Measurements from ENCODE around the gene TIMM44.
A peak's percentile ranks its signal among the peaks of the same experiment; 100 is the strongest.

The TIMM44 gene

GRCh38 chr19:7955696-7956095 lies 12.2 kb upstream of the TIMM44 start (continued):
- TF ChIP-seq OSR1 (CRISPR knock-in tag; IDR thresholded peaks at IDR 0.05) (no peak), BACH2 (CRISPR knock-in tag; IDR thresholded peaks at IDR 0.05; ENCODE audit: borderline replicate concordance) (no peak), ZNF565 (CRISPR knock-in tag; conservative IDR thresholded peaks at IDR 0.05; ENCODE audit: low read depth) (no peak)

DNA sequence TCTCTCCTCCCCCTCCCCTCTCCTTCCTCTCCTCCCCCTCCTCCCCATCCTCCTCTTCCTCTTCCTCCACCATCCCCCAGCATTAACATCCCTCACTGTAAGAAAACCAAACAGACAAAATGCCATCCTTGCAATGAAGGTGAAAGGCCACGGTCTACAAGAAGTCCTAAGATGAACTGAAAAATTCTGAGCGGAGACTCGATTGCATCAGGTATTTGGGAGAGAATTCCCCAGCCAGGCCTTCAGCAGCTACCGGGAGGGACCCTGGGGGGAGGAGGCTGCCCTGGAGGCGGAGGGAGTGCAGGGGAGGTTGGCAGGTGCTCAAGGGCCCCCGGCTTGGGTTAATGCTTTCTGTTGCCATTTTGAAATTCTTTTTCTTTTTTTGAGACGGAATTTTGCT lies 10.1 kb upstream of the TIMM44 start:
- TF ChIP-seq PPARA (CRISPR knock-in tag; IDR thresholded peaks at IDR 0.05; ENCODE audit: borderline replicate concordance): no peak
- no peak for TF ChIP-seq POU6F1 (CRISPR knock-in tag; IDR thresholded peaks at IDR 0.05; ENCODE audit: borderline replicate concordance, low read depth)
- TF ChIP-seq SNAI2 (CRISPR knock-in tag; IDR thresholded peaks at IDR 0.05): no peak
- TF ChIP-seq ZNF8 (CRISPR knock-in tag; IDR thresholded peaks at IDR 0.05): no peak
- TF ChIP-seq, protein P1, sequence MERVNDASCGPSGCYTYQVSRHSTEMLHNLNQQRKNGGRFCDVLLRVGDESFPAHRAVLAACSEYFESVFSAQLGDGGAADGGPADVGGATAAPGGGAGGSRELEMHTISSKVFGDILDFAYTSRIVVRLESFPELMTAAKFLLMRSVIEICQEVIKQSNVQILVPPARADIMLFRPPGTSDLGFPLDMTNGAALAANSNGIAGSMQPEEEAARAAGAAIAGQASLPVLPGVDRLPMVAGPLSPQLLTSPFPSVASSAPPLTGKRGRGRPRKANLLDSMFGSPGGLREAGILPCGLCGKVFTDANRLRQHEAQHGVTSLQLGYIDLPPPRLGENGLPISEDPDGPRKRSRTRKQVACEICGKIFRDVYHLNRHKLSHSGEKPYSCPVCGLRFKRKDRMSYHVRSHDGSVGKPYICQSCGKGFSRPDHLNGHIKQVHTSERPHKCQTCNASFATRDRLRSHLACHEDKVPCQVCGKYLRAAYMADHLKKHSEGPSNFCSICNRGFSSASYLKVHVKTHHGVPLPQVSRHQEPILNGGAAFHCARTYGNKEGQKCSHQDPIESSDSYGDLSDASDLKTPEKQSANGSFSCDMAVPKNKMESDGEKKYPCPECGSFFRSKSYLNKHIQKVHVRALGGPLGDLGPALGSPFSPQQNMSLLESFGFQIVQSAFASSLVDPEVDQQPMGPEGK (CRISPR knock-in tag; IDR thresholded peaks at IDR 0.05; ENCODE audit: borderline replicate concordance): no peak
- no peak for ATAC-seq

DNA sequence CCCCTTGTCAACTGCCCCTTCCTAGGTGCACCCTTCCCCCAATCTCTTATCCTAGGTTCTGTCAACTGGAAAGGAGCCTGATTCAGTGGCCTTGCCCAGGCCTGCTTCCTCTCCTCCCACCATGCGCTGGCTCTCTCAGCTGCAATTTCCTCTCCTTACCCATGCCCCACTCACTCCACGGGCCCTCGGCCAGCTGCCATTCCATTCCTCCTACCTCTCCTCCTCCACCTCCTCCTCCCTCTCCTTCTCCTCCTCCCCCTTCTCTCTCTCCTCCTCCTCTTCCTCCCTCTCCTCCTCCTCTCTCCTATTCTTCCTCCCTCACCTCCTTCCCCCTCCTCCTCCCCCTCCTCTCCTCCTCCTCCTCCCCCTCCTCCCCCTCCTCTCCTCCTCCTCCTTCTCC lies 9.6 kb upstream of the TIMM44 start:
- ATAC-seq: peak; percentile 55
- no peak for TF ChIP-seq TOX (CRISPR knock-in tag; IDR thresholded peaks at IDR 0.05; ENCODE audit: borderline replicate concordance)

DNA sequence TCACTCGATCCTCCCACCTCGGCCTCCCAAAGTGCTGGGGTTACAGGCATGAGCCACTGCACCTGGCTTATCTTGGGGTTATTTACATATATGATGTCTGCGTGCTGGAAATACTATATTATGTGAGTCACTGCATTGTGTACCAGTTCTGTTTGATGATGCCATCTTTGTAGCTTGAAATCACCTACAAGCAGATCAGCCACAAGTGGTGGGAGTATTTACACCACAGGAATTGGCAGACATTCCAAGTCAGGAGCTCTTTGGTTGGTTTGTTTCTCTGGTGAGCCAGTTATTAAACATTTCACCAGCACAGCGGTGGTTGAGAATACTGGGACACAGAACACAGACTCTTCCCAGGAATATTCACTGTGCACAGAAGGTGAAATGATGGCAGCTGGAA lies 4.5 kb upstream of the TIMM44 start:
- no peak for ATAC-seq
- TF ChIP-seq ESRRG (CRISPR knock-in tag; IDR thresholded peaks at IDR 0.05): no peak

GRCh38 chr19:7944177-7944761 lies 803 bp upstream of the TIMM44 start:
- ATAC-seq: peak; percentile 73

More at GRCh38 chr19:7944177-7944761, 803 bp upstream of the TIMM44 start:
- TF ChIP-seq ISL1 (CRISPR knock-in tag; IDR thresholded peaks at IDR 0.05): no peak
- no peak for TF ChIP-seq ZNF8 (CRISPR knock-in tag; IDR thresholded peaks at IDR 0.05)
- TF ChIP-seq, protein P2, sequence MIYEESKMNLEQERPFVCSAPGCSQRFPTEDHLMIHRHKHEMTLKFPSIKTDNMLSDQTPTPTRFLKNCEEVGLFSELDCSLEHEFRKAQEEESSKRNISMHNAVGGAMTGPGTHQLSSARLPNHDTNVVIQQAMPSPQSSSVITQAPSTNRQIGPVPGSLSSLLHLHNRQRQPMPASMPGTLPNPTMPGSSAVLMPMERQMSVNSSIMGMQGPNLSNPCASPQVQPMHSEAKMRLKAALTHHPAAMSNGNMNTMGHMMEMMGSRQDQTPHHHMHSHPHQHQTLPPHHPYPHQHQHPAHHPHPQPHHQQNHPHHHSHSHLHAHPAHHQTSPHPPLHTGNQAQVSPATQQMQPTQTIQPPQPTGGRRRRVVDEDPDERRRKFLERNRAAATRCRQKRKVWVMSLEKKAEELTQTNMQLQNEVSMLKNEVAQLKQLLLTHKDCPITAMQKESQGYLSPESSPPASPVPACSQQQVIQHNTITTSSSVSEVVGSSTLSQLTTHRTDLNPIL (CRISPR knock-in tag; IDR thresholded peaks at IDR 0.05; ENCODE audit: low read depth): no peak
- TF ChIP-seq SNAI2 (CRISPR knock-in tag; IDR thresholded peaks at IDR 0.05): no peak
- no peak for TF ChIP-seq TSHZ2 (CRISPR knock-in tag; IDR thresholded peaks at IDR 0.05)
- no peak for TF ChIP-seq TOX (CRISPR knock-in tag; IDR thresholded peaks at IDR 0.05; ENCODE audit: borderline replicate concordance)
- no peak for TF ChIP-seq ZNF70 (CRISPR knock-in tag; IDR thresholded peaks at IDR 0.05)
- no peak for TF ChIP-seq CSDC2 (CRISPR knock-in tag; IDR thresholded peaks at IDR 0.05)
- TF ChIP-seq ZFP3 (CRISPR knock-in tag; IDR thresholded peaks at IDR 0.05): no peak
- no peak for TF ChIP-seq ARNTL (CRISPR knock-in tag; IDR thresholded peaks at IDR 0.05; ENCODE audit: borderline replicate concordance, low read depth)
- TF ChIP-seq, protein P1 (CRISPR knock-in tag; IDR thresholded peaks at IDR 0.05; ENCODE audit: borderline replicate concordance): no peak
- TF ChIP-seq OSR1 (CRISPR knock-in tag; IDR thresholded peaks at IDR 0.05): no peak
- no peak for TF ChIP-seq PPARA (CRISPR knock-in tag; IDR thresholded peaks at IDR 0.05; ENCODE audit: borderline replicate concordance)
- TF ChIP-seq BACH2 (CRISPR knock-in tag; IDR thresholded peaks at IDR 0.05; ENCODE audit: borderline replicate concordance): no peak
